ENCODE data around the gene CCNB2.

CCNB2 gene

GRCh38 chr15:59150185-59150584 is 45.2 kb downstream of the CCNB2 start:
- no peak for DNase-seq
- Mint-ChIP-seq H3K4me1 (peaks cover under 1% of the 10 kb centered on the region), H3K27ac (no peak overlapping the region), H3K9me3 (no peaks in the 10 kb centered on the region), H3K36me3 (ENCODE audit: low read depth) (peaks cover 79% of the 10 kb centered on the region), H3K27me3 (ENCODE audit: low read depth, poor library complexity) (peaks cover 3% of the 10 kb centered on the region), H3K4me3 (no peak overlapping the region)
- no peak for TF ChIP-seq CTCF (IDR thresholded peaks at IDR 0.05)

GRCh38 chr15:59152694-59153450 is 47.9 kb downstream of the CCNB2 start:
- no peak overlapping the region for H3K4me3 Mint-ChIP-seq
- no peaks in the 10 kb centered on the region for H3K9me3 Mint-ChIP-seq
- TF ChIP-seq CTCF (IDR thresholded peaks at IDR 0.05) = no peak
- H3K27me3 Mint-ChIP-seq (ENCODE audit: low read depth, poor library complexity) = peaks cover 3% of the 10 kb centered on the region
- H3K36me3 Mint-ChIP-seq (ENCODE audit: low read depth) = peaks cover 77% of the 10 kb centered on the region
- DNase-seq = no peak
- peaks cover 10% of the 10 kb centered on the region for H3K4me1 Mint-ChIP-seq
- H3K27ac Mint-ChIP-seq = no peak overlapping the region

- Mint-ChIP-seq H3K27me3 (ENCODE audit: low read depth, poor library complexity) (peaks cover 1% of the 10 kb centered on the region), H3K4me3 (no peak overlapping the region), H3K9me3 (no peaks in the 10 kb centered on the region), H3K27ac (no peak overlapping the region), H3K36me3 (ENCODE audit: low read depth) (peaks cover 77% of the 10 kb centered on the region), H3K4me1 (peaks cover 10% of the 10 kb centered on the region)
- no peak for TF ChIP-seq CTCF (IDR thresholded peaks at IDR 0.05)
- DNase-seq = no peak
Measured at GRCh38 chr15:59153466-59153865, 48.5 kb downstream of the CCNB2 start.

DNA sequence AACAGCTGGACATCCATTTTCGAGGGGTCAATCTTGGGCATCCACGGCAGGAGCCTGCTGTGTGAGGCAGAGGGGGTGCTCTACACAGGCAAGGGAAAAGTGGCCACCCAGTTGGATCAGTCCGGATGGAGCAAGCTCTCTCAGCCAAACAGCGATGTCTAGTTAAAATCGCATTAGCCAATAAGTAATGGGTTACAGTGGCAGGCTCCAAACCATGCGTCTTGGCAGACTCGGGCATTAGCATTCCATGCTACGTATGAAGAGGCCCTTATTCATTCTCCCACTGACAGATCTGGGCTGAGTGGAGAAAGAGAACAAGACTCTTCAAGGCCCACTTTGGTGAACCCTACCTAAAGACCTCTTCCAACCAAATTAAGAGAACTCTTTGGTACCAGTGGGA is 49.3 kb downstream of the CCNB2 start:
- Mint-ChIP-seq H3K36me3 (ENCODE audit: low read depth) (peaks cover 75% of the 10 kb centered on the region), H3K27ac (no peak overlapping the region), H3K27me3 (ENCODE audit: low read depth, poor library complexity) (no peaks in the 10 kb centered on the region), H3K4me1 (peaks cover 10% of the 10 kb centered on the region), H3K9me3 (no peaks in the 10 kb centered on the region), H3K4me3 (no peak overlapping the region)
- no peak for TF ChIP-seq CTCF (IDR thresholded peaks at IDR 0.05)
- no peak for DNase-seq

- Mint-ChIP-seq H3K27ac (peak overlapping the region; percentile 89), H3K4me1 (peaks cover 12% of the 10 kb centered on the region), H3K27me3 (ENCODE audit: low read depth, poor library complexity) (peaks cover under 1% of the 10 kb centered on the region), H3K36me3 (ENCODE audit: low read depth) (peaks cover 72% of the 10 kb centered on the region), H3K4me3 (no peak overlapping the region), H3K9me3 (no peaks in the 10 kb centered on the region)
- DNase-seq = no peak
- TF ChIP-seq CTCF (IDR thresholded peaks at IDR 0.05) = no peak
Measured at GRCh38 chr15:59155431-59155830, 50.5 kb downstream of the CCNB2 start.

DNA sequence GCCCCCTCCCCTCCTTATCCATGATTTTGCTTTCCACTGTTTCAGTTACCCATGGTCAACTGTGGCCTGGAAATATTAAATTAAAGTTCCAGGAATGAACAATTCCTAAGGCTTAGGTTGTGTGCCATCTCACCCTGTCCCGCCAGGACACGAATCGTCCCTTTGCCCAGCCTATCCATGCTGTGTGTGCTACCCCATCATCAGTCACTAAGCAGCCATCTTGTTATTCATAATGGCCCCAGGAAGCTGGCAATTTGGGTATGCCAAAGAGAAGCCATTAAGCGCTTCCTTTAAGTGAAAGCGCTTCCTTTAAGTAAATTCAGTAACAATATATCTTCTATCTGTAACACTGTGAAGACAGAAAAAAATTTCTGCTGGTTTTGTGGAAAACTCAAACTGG is 52.5 kb downstream of the CCNB2 start:
- Mint-ChIP-seq H3K4me3 (no peak overlapping the region), H3K4me1 (peaks cover 22% of the 10 kb centered on the region), H3K9me3 (no peaks in the 10 kb centered on the region), H3K36me3 (ENCODE audit: low read depth) (peaks cover 66% of the 10 kb centered on the region), H3K27ac (peak overlapping the region; percentile 89), H3K27me3 (ENCODE audit: low read depth, poor library complexity) (peaks cover 3% of the 10 kb centered on the region)
- DNase-seq = no peak
- TF ChIP-seq CTCF (IDR thresholded peaks at IDR 0.05) = no peak
